GM23338 (cell line): ENCODE results near the gene ABL1. TPM values are rescaled to one million over a fixed set of nuclear protein-coding genes. Genes with fewer than 3 reads are reported as not detected.

Experiments
- CREB1 ChIP-seq: fragments of 250-450 bp; sonication (Bioruptor Pico); IDR thresholded peaks from 2 replicates; pipeline ENCODE4 v1.5.0; 2020; ENCODE audit warnings: low read depth, mild to moderate bottlenecking, moderate library complexity
- CTCF ChIP-seq, 2 experiments: fragments of 200-600 bp in 1 of 2; sonication (generic) in 1 of 2; conservative IDR thresholded peaks; 2 replicates each; pipeline versions ENCODE4 v1.5.1 to v1.6.1; 2016 to 2017; ENCODE audit warnings: antibody characterized with exemption in 2 of 2, low read depth in 2 of 2, mild to moderate bottlenecking in 2 of 2, moderate library complexity in 1 of 2
- ETS1 ChIP-seq: IDR thresholded peaks from 2 replicates; pipeline ENCODE4 v1.6.1; 2016; ENCODE audit warnings: antibody characterized with exemption
- NANOG ChIP-seq: IDR thresholded peaks from 2 replicates; pipeline ENCODE4 v1.6.1; 2016; ENCODE audit warnings: antibody characterized with exemption, borderline replicate concordance
- STAT1 ChIP-seq: IDR thresholded peaks from one replicate; pipeline ENCODE4 v1.6.1; 2016; ENCODE audit warnings: antibody characterized with exemption; ENCODE audit not compliant: unreplicated experiment
- ZNF114 ChIP-seq: fragments of 250-450 bp; sonication (Bioruptor Pico); IDR thresholded peaks from 2 replicates; pipeline ENCODE4 v1.5.0; 2020; ENCODE audit warnings: mild to moderate bottlenecking, moderate library complexity
- ZNF462 ChIP-seq: fragments of 250-450 bp; sonication (Bioruptor Pico); IDR thresholded peaks from 2 replicates; pipeline ENCODE4 v1.5.0; 2020; ENCODE audit warnings: mild to moderate bottlenecking, moderate library complexity
- polyA plus RNA-seq: library from polyadenylated mRNA; unstranded; fragments of >200 nt; fragmentation: Nextera tagmentation; extraction: Ambion mirVana; gene quantifications from 2 replicates; pipeline ENCODE4 v1.2.1, GENCODE V29; 2016
- total RNA-seq: library from RNA; depleted of rRNA; stranded (reverse); fragments of >200 nt; shearing (Covaris generic); gene quantifications from 2 replicates; pipeline ENCODE4 v1.2.3, GENCODE V29; 2014

ABL1 gene
- total and polyA plus RNA-seq, 2 experiments from 2014 or later = 20.7 to 85.1 TPM

GRCh38 chr9:130918101-130918825 lies 83.2 kb downstream of the ABL1 start (continued):
- TF ChIP-seq ZNF462 (CRISPR knock-in tag) = no peak
- TF ChIP-seq STAT1 = no peak
- no peak for TF ChIP-seq ZNF114 (CRISPR knock-in tag)
- no peak for TF ChIP-seq NANOG
- no peak for TF ChIP-seq ETS1
- TF ChIP-seq CREB1 = no peak
- TF ChIP-seq CTCF (conservative IDR thresholded peaks at IDR 0.05; ENCODE audit: low read depth in 2 of 2) = no peak
